Transverse colon (tissue), 4 donors: Measurements from ENCODE around the gene NR3C1. TPM values are rescaled to one million over a fixed set of nuclear protein-coding genes. Genes with fewer than 3 reads are reported as not detected.

ENCODE experiments used
- DNase-seq: peaks from one replicate; pipeline ENCODE4 v3.0.0-alpha.2; 2019
- H3K27ac ChIP-seq, 4 donors: fragments of 200-600 bp; sonication (generic); 2 replicates each; pipeline ENCODE4 v1.5.1; 2016 to 2018; ENCODE audit warnings: inconsistent platforms in 4 of 4
- H3K27me3 ChIP-seq: fragments of 200-600 bp; sonication (generic); 2 replicates; pipeline ENCODE4 v1.5.1; 2017; ENCODE audit warnings: inconsistent platforms
- H3K36me3 ChIP-seq, 4 donors: fragments of 200-600 bp; sonication (generic); 2 replicates each; pipeline ENCODE4 v1.5.1; 2017 to 2019; ENCODE audit warnings: inconsistent platforms in 4 of 4
- H3K4me1 ChIP-seq, 4 donors: fragments of 200-600 bp; sonication (generic); 2 replicates each; pipeline ENCODE4 v1.5.1; 2017 to 2020; ENCODE audit warnings: inconsistent platforms in 4 of 4
- H3K4me3 ChIP-seq, 4 donors: fragments of 200-600 bp; sonication (generic); 1 replicate in 1 of 4; 2 replicates in 3 of 4; pipeline versions ENCODE4 v1.5.1 to v1.6.1; 2017 to 2019; ENCODE audit warnings: inconsistent platforms in 4 of 4
- H3K9me3 ChIP-seq, 2 donors: fragments of 200-600 bp; sonication (generic); 2 replicates each; pipeline ENCODE4 v1.5.1; 2017 to 2019; ENCODE audit warnings: inconsistent platforms in 2 of 2
- EP300 ChIP-seq: sonication (generic); formaldehyde crosslinking; IDR thresholded peaks from one replicate; pipeline ENCODE4 v1.6.1; 2017; ENCODE audit warnings: antibody characterized with exemption, low read depth
- POLR2A ChIP-seq: fragments of 450-650 bp; IDR thresholded peaks from one replicate; pipeline ENCODE4 v1.6.1; 2016; ENCODE audit warnings: antibody characterized with exemption, mild to moderate bottlenecking, moderate library complexity
- POLR2AphosphoS5 ChIP-seq, 3 donors: sonication (generic); formaldehyde crosslinking; IDR thresholded peaks; one replicate each; pipeline ENCODE4 v1.6.1; 2016; ENCODE audit warnings: antibody characterized with exemption in 3 of 3
- WGBS, 2 donors: methylation state at CpG; one replicate each; pipeline ENCODE4 v1.1.5; 2018; ENCODE audit warnings: low coverage in 1 of 2; 5-methylcytosine and 5-hydroxymethylcytosine counted together
- in situ Hi-C, 4 donors: fragments of 200-750 bp; cut with MboI; loops; one replicate each; pipeline versions ENCODE4 v1.15.0 to v1.15.1; 2017; ENCODE audit warnings: low sequenced_read_pairs in 3 of 4, low pct_ligation_motif_present in 1 of 4, low pct_unique_long_range_greater_than_20kb in 1 of 4
- intact Hi-C: fragments of 100-400 bp; cut with DNase I; formaldehyde crosslinking; loops from one replicate; pipeline ENCODE4 v1.15.1; 2023; ENCODE audit warnings: low total_unique reads
- total RNA-seq, 4 donors: library from RNA; depleted of rRNA; stranded (reverse); fragments of >200 nt; gene quantifications; one replicate each; pipeline ENCODE4 v1.1.0, GENCODE V29; 2016
- TF ChIP-seq, protein P1 (sequence below), 5 experiments: fragments of 200-600 bp in 3 of 5; fragments of 450-650 bp in 2 of 5; sonication (generic) in 3 of 5; IDR thresholded peaks; 1 replicate in 2 of 5; 2 replicates in 3 of 5; pipeline ENCODE4 v1.5.1; 2016 to 2017; ENCODE audit warnings: antibody characterized with exemption in 5 of 5, inconsistent platforms in 3 of 5, mild to moderate bottlenecking in 2 of 5, moderate library complexity in 1 of 5

Gene NR3C1
- total RNA-seq, 4 donors from 2014 or later: 8.4 to 37.7 (median 30.3) TPM

DNA sequence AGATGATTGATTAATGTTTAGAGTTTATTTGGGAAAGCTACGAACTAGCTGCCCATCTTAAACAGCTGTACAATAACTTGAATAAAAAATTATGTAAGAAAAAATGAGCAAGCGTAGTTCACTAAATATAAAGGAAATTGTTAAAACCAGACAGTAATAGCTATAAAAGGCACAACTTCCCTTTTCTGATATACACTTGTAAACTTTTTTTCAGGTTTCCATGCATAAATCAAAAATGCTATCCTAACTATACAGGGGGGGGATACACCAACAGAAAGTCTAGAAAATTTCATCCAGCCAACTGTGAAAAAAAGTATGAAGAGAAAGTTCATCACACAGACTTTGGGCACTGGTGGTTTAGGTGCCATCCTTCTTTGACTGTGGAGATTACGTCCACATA, 122.3 kb downstream of the NR3C1 start:
- whole genome bisulfite sequencing, 2 donors: 82 to 91% methylated on average over 3 of the region's 3 CpGs
- H3K27me3 ChIP-seq: no peaks in the 10 kb centered on the region
- H3K4me1 ChIP-seq: peaks cover 0 to 4% (median 0%) of the 10 kb centered on the region in 4 donors
- intact Hi-C loops (no loop called here), in situ Hi-C loops (no loop called here)
- no peak for DNase-seq
- TF ChIP-seq EP300: no peak
- TF ChIP-seq, protein P1, sequence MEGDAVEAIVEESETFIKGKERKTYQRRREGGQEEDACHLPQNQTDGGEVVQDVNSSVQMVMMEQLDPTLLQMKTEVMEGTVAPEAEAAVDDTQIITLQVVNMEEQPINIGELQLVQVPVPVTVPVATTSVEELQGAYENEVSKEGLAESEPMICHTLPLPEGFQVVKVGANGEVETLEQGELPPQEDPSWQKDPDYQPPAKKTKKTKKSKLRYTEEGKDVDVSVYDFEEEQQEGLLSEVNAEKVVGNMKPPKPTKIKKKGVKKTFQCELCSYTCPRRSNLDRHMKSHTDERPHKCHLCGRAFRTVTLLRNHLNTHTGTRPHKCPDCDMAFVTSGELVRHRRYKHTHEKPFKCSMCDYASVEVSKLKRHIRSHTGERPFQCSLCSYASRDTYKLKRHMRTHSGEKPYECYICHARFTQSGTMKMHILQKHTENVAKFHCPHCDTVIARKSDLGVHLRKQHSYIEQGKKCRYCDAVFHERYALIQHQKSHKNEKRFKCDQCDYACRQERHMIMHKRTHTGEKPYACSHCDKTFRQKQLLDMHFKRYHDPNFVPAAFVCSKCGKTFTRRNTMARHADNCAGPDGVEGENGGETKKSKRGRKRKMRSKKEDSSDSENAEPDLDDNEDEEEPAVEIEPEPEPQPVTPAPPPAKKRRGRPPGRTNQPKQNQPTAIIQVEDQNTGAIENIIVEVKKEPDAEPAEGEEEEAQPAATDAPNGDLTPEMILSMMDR (IDR thresholded peaks at IDR 0.05): no peak
- no peak for TF ChIP-seq POLR2AphosphoS5 (IDR thresholded peaks at IDR 0.05)
- no peak for TF ChIP-seq POLR2A
- H3K27ac ChIP-seq: no peak overlapping the region
- H3K36me3 ChIP-seq: peaks cover 0 to 10% (median 0%) of the 10 kb centered on the region in 4 donors
- H3K9me3 ChIP-seq: peaks cover 0 to 5% of the 10 kb centered on the region in 2 donors
- no peak overlapping the region for H3K4me3 ChIP-seq

DNA sequence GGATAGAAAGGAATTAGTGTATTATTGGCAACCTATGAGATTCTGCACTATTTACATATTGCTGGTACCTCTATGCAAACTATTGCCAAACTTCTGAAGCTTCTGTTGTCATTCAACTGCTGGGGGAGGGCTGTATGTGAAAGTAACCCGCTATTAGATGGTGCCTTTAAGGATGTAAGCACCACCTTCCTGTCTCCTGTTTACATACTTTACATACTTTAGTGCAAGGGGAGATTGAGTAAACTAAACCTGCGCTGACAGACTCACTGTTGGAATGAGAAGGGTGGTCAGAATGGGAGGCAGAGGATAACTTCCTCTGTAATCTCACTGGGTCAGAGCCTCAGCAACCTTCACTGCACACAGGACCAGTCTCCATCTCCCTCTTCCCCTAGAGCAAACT, 123.8 kb downstream of the NR3C1 start:
- Histone ChIP-seq H3K27ac (no peak overlapping the region), H3K4me1 (no peaks in the 10 kb centered on the region), H3K36me3 (peaks cover 0 to 10% (median 0%) of the 10 kb centered on the region in 4 donors), H3K4me3 (no peak overlapping the region), H3K27me3 (no peaks in the 10 kb centered on the region), H3K9me3 (peaks cover 0 to 5% of the 10 kb centered on the region in 2 donors)
- in situ Hi-C loops (no loop called here), intact Hi-C loops (no loop called here)
- WGBS, 2 donors: 68% methylated on average over 2 of the region's 2 CpGs; no CpG with 5 or more reads in 1 of the 2 donors
- TF ChIP-seq POLR2AphosphoS5 (IDR thresholded peaks at IDR 0.05) (no peak), EP300 (no peak), POLR2A (no peak)
- no peak for DNase-seq

DNA sequence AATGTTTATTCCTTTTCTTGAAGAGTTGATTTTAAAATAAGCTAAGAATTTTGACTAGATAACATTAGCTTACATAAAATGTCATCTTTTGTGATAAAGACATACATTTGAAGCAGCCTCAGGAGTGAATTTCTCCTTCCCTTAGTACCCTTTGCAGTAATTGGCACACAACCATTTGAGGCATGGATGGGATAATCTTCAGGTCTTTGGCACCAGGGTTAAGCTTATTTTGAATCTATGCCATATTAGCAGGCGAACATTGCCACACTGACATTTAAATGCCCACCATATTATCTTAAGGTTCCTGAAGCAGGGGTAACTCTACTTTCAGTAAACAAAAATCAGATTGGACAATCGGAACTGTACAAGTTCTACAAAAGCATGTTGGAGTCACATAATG, 126.0 kb downstream of the NR3C1 start:
- no peak for DNase-seq
- in situ Hi-C loops (no loop called here), intact Hi-C loops (no loop called here)
- Histone ChIP-seq H3K4me3 (no peak overlapping the region), H3K27ac (no peak overlapping the region), H3K27me3 (no peaks in the 10 kb centered on the region), H3K4me1 (no peaks in the 10 kb centered on the region), H3K9me3 (no peaks in the 10 kb centered on the region), H3K36me3 (peaks cover 0 to 6% (median 0%) of the 10 kb centered on the region in 4 donors)
- no peak for TF ChIP-seq EP300
- TF ChIP-seq POLR2A: no peak
- TF ChIP-seq, protein P1 (IDR thresholded peaks at IDR 0.05): no peak
- TF ChIP-seq POLR2AphosphoS5 (IDR thresholded peaks at IDR 0.05): no peak
- 93 to 100% methylated on average over 1 to 2 of the region's 2 CpGs for WGBS, 2 donors

DNA sequence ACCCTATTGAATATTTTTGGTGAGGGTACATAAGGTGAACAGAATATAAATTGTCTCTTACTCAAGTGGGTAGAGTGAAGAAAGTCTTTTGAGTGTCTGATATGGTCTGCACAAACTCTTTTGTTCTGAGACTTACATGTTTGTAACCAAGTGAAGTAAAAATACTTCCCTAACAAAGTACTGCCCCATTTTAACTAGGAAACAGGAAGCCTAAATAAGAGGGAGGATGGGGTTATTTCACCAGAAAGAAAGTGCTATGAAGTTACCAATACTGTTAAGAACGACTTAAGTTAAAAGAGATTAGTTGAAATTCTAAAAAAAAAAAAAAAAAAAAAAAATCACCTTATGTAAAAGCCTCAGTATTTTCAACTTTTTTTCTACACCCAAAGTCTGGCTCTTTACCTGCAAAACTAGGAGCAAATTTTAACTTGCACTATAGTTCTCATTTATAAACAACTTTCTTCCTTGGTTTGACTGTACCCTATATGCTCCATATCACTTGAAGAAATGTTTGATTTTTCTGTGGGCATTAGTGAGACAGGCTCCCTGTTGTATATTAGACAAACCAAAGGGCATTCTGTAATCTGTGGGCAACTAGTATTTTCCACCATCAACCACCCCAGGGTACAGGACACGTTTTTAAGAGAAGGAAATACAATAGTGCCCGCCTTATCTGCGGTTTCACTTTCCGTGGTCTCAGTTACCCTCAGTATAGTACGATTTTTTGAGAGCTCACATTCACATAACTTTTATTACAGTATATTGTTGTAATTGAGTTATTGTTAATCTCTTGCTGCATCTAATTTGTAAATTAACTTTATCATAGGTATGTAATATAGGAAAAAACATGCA, 127.7 kb downstream of the NR3C1 start:
- in situ Hi-C loops (no loop called here), intact Hi-C loops (no loop called here)
- TF ChIP-seq, protein P1 (IDR thresholded peaks at IDR 0.05): no peak
- TF ChIP-seq POLR2AphosphoS5 (IDR thresholded peaks at IDR 0.05): no peak
- TF ChIP-seq POLR2A: no peak
- no peak for TF ChIP-seq EP300
- no peaks in the 10 kb centered on the region for H3K4me1 ChIP-seq
- H3K27ac ChIP-seq: no peak overlapping the region
- DNase-seq: no peak
- H3K4me3 ChIP-seq: no peak overlapping the region
- peaks cover 0 to 6% (median 0%) of the 10 kb centered on the region in 4 donors for H3K36me3 ChIP-seq
- H3K27me3 ChIP-seq: no peaks in the 10 kb centered on the region
- no peaks in the 10 kb centered on the region for H3K9me3 ChIP-seq
- WGBS, 2 donors: 78 to 81% methylated on average over 6 of the region's 6 CpGs
